Fibroblast of the aortic adventitia (primary cell): Measurements from ENCODE around the gene ZNF814. TPM values are rescaled to one million over a fixed set of nuclear protein-coding genes. Genes with fewer than 3 reads are reported as not detected.
"Not testable (repeated sequence)": the region's sequence is repeated elsewhere in the genome, so short reads cannot be mapped to it uniquely, and the experiment has no call there.

Experiments used
- DNase-seq: peaks from one replicate; pipeline ENCODE4 v3.0.0-alpha.2; 2010; ENCODE audit warnings: low read depth
- H3K4me3 ChIP-seq: 2 replicates; pipeline ENCODE4 v1.5.1; 2011; ENCODE audit warnings: low read depth, mild to moderate bottlenecking, control low read depth, low read length, moderate library complexity
- total RNA-seq: library from RNA; depleted of rRNA; stranded (reverse); fragments of >200 nt; gene quantifications from 2 replicates; pipeline ENCODE4 v1.2.3, GENCODE V29; 2012; ENCODE audit warnings: low replicate concordance
- TF ChIP-seq, protein P1 (sequence below): IDR thresholded peaks from 2 replicates; pipeline ENCODE4 v1.5.1; 2011; ENCODE audit warnings: mild to moderate bottlenecking, low read length, control low read depth, inconsistent platforms; ENCODE audit not compliant: insufficient read depth

ZNF814 gene
- total RNA-seq, 1 donor: 10.3 TPM

- TF ChIP-seq, protein P1, sequence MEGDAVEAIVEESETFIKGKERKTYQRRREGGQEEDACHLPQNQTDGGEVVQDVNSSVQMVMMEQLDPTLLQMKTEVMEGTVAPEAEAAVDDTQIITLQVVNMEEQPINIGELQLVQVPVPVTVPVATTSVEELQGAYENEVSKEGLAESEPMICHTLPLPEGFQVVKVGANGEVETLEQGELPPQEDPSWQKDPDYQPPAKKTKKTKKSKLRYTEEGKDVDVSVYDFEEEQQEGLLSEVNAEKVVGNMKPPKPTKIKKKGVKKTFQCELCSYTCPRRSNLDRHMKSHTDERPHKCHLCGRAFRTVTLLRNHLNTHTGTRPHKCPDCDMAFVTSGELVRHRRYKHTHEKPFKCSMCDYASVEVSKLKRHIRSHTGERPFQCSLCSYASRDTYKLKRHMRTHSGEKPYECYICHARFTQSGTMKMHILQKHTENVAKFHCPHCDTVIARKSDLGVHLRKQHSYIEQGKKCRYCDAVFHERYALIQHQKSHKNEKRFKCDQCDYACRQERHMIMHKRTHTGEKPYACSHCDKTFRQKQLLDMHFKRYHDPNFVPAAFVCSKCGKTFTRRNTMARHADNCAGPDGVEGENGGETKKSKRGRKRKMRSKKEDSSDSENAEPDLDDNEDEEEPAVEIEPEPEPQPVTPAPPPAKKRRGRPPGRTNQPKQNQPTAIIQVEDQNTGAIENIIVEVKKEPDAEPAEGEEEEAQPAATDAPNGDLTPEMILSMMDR: no peak
- no peak for DNase-seq
- no peak overlapping the region for H3K4me3 ChIP-seq
Measured at GRCh38 chr19:57825511-57825910, 63.3 kb downstream of the ZNF814 start.

- H3K4me3 ChIP-seq, DNase-seq: not testable (repeated sequence)
Measured at GRCh38 chr19:57823608-57824007, 65.2 kb downstream of the ZNF814 start.

DNA sequence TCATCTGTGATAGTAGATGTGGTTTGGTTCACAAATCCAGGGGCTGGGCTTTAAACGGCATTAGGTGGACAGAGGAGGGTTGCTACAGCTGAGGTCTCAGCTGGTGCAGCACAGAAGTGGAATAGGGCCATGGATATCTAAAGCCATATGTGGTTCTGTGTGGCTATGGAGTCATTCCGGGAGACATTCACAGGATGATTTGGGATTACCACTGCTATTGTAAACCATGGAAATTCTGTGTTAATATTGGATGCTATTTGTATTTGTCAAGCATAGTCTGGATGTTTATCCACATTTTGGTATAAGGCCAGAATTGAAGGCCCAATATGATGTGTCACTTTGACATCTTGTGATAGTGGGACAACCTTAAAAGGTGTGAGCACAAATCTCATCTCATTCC is 65.7 kb downstream of the ZNF814 start:
- DNase-seq, H3K4me3 ChIP-seq: not testable (repeated sequence)

DNA sequence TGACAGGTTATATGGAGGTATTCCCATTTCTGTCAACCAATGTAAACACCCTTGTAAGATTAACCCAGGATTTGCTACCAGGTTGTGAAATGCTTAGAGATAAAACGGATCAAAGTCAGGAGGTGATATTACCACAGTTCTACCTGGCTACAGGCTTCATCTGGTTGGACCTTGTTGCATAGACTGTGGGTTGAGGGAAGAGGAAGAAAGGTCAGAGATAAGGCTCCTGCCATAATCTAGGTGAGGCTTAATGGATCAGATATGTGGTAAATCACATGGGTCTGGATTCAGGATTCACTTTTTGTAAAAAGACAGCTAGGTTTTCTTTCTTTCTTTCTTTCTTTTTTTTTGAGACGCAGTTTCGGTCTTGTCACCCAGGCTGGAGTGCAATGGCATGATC is 67.3 kb downstream of the ZNF814 start:
- H3K4me3 ChIP-seq, DNase-seq: not testable (repeated sequence)

DNA sequence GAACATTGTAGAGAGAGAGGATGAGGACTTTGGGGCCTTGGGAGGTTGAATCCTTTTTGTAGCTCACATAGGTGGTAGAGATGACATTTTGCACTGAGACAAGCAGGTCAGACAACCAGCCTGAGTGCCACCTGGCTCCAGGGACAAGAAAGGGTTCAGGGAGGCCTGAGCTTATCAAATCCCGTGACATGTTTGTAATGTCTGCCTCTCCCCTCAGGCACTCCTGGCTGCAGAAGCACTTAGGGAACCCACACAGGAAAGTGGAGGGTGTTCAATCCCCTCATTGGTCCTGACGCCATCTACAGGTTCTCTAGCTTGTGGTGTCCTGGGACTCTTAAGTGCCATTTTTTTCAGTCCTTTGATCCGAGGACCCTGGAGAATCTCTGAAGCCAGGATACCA is 67.7 kb downstream of the ZNF814 start:
- DNase-seq: not testable (repeated sequence)
- peak overlapping the region; percentile 98 for H3K4me3 ChIP-seq

GRCh38 chr19:57820599-57820998 is 68.2 kb downstream of the ZNF814 start:
- H3K4me3 ChIP-seq: peak overlapping the region; percentile 98

DNA sequence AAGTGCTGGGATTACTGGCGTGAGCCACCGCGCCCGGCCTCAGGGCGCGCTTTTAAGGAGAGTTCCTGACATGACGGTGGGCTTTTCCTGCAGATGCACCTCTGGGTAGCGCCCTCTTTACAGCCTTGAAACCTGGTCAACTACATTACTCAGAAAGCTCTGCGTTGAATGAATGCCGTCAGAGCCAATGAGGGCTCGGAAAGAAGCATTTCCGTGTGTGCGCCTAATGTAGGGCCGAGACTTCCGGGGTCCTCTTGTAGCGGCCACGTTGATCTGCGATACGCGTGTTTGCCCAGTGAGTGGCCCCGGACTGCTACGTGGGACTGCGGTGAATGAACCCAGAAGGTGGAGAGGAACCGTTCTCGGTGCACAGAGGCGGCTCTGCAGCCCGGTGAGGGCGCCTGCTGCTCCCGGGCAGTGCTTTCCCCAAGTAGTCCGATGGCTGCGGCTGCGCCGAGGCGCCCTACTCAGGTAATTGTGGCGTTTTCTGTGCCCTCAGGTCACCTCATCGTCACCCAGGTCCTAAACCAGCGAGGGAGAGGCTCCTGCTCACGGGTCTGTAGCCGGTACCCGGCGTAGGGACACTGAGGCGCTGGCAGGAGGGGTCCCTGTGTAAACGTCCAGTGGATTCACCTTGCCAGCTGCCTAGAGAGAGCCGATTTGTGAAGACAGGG is 69.2 kb downstream of the ZNF814 start:
- peak; percentile 95 for DNase-seq
- TF ChIP-seq, protein P1: peak; percentile 9
- H3K4me3 ChIP-seq: peak overlapping the region; percentile 98

More at GRCh38 chr19:57820599-57820998, 68.2 kb downstream of the ZNF814 start:
- TF ChIP-seq, protein P1: no peak
- no peak for DNase-seq

- TF ChIP-seq, protein P1: no peak
- no peak for DNase-seq
- H3K4me3 ChIP-seq: no peak overlapping the region
Measured at GRCh38 chr19:57818378-57818777, 70.5 kb downstream of the ZNF814 start.

GRCh38 chr19:57817976-57818375 is 70.9 kb downstream of the ZNF814 start:
- TF ChIP-seq, protein P1: no peak
- H3K4me3 ChIP-seq: no peak overlapping the region
- no peak for DNase-seq
